CD14-positive monocyte (primary cell): Measurements from ENCODE around the gene SRGAP2C. TPM values are rescaled to one million over a fixed set of nuclear protein-coding genes. Genes with fewer than 3 reads are reported as not detected.
"Not testable (repeated sequence)": the region's sequence is repeated elsewhere in the genome, so short reads cannot be mapped to it uniquely, and the experiment has no call there.

Source experiments
- DNase-seq, 3 donors: peaks; one replicate each; pipeline ENCODE4 v3.0.0-alpha.2; 2011 to 2022
- H2AFZ ChIP-seq: 2 replicates; pipeline ENCODE4 v1.6.0; 2012; ENCODE audit warnings: mild to moderate bottlenecking, low read depth, low read length, inconsistent platforms; ENCODE audit not compliant: insufficient read depth, poor library complexity, severe bottlenecking
- H3K27ac ChIP-seq, 2 donors: 1 replicate in 1 of 2; 2 replicates in 1 of 2; pipeline ENCODE4 v1.5.1; 2012 to 2013; ENCODE audit warnings: low read length in 2 of 2, control low read depth in 1 of 2, inconsistent platforms in 1 of 2, low read depth in 1 of 2, mild to moderate bottlenecking in 1 of 2
- H3K27me3 ChIP-seq, 2 donors: one replicate each; pipeline versions ENCODE4 v1.6.0 to v1.6.1; 2011 to 2013; ENCODE audit warnings: low read length in 2 of 2; ENCODE audit not compliant: control insufficient read depth in 2 of 2, insufficient read depth in 2 of 2
- H3K36me3 ChIP-seq, 2 donors: replicated peaks in 1 of 2; 1 replicate in 1 of 2; 2 replicates in 1 of 2; pipeline versions ENCODE4 v1.5.1 to v1.6.1; 2012 to 2013; ENCODE audit warnings: low read length in 2 of 2, control low read depth in 1 of 2, inconsistent platforms in 1 of 2, mild to moderate bottlenecking in 1 of 2; ENCODE audit not compliant: insufficient read depth in 2 of 2, control insufficient read depth in 1 of 2
- H3K4me1 ChIP-seq, 2 donors: 1 replicate in 1 of 2; 2 replicates in 1 of 2; pipeline versions ENCODE4 v1.5.1 to v1.6.1; 2012 to 2013; ENCODE audit warnings: low read length in 2 of 2, control low read depth in 1 of 2, inconsistent platforms in 1 of 2, mild to moderate bottlenecking in 1 of 2, moderate library complexity in 1 of 2; ENCODE audit not compliant: insufficient read depth in 2 of 2, control insufficient read depth in 1 of 2
- H3K4me2 ChIP-seq: replicated peaks from 2 replicates; pipeline ENCODE3; 2012; ENCODE audit warnings: low read length, moderate library complexity, mild to moderate bottlenecking; ENCODE audit not compliant: poor library complexity, severe bottlenecking; ENCODE audit errors: extremely low read depth
- H3K4me3 ChIP-seq, 3 experiments: fragments of 200-600 bp in 1 of 3; sonication (generic) in 1 of 3; replicated peaks in 1 of 3; 1 replicate in 2 of 3; 2 replicates in 1 of 3; pipeline ENCODE4 v1.5.1; 2011 to 2013; ENCODE audit warnings: low read length in 3 of 3, mild to moderate bottlenecking in 3 of 3, control low read depth in 2 of 3, low read depth in 2 of 3, inconsistent platforms in 1 of 3, moderate library complexity in 1 of 3
- H3K79me2 ChIP-seq: 2 replicates; pipeline ENCODE4 v1.6.0; 2012; ENCODE audit warnings: mild to moderate bottlenecking, control low read depth, inconsistent platforms, low read length, moderate library complexity; ENCODE audit not compliant: insufficient read depth
- H3K9ac ChIP-seq: 2 replicates; pipeline ENCODE4 v1.6.0; 2017; ENCODE audit warnings: low read length, mild to moderate bottlenecking; ENCODE audit not compliant: insufficient read depth, poor library complexity, severe bottlenecking
- H3K9me3 ChIP-seq, 2 donors: replicated peaks in 1 of 2; 1 replicate in 1 of 2; 2 replicates in 1 of 2; pipeline versions ENCODE4 v1.5.1 to v1.6.1; 2012 to 2013; ENCODE audit warnings: low read length in 2 of 2, control low read depth in 1 of 2; ENCODE audit not compliant: control insufficient read depth in 1 of 2, insufficient read depth in 1 of 2
- H4K20me1 ChIP-seq: 2 replicates; pipeline ENCODE4 v1.6.0; 2012; ENCODE audit warnings: mild to moderate bottlenecking, low read length, control low read depth, moderate library complexity; ENCODE audit not compliant: insufficient read depth
- H3K27ac Mint-ChIP-seq, 7 donors: one replicate each; pipeline ENCODE4 v1.8.0; 2020; ENCODE audit warnings: mild to moderate bottlenecking in 7 of 7, mixed read lengths in 7 of 7, moderate library complexity in 6 of 7, inconsistent platforms in 2 of 7
- H3K27me3 Mint-ChIP-seq, 3 donors: one replicate each; pipeline ENCODE4 v1.8.0; 2021 to 2022; ENCODE audit warnings: low read depth in 3 of 3, mild to moderate bottlenecking in 3 of 3, mixed read lengths in 3 of 3, moderate library complexity in 3 of 3, inconsistent platforms in 1 of 3
- H3K36me3 Mint-ChIP-seq, 2 donors: one replicate each; pipeline ENCODE4 v1.8.0; 2020; ENCODE audit warnings: mixed read lengths in 2 of 2, inconsistent platforms in 1 of 2, mild to moderate bottlenecking in 1 of 2
- H3K4me1 Mint-ChIP-seq: one replicate; pipeline ENCODE4 v1.8.0; 2020; ENCODE audit warnings: mild to moderate bottlenecking, mixed read lengths
- H3K4me3 Mint-ChIP-seq, 2 donors: one replicate each; pipeline ENCODE4 v1.8.0; 2020; ENCODE audit warnings: mild to moderate bottlenecking in 2 of 2, mixed read lengths in 2 of 2, moderate library complexity in 1 of 2
- H3K9me3 Mint-ChIP-seq, 7 donors: one replicate each; pipeline ENCODE4 v1.8.0; 2020 to 2022; ENCODE audit warnings: mixed read lengths in 7 of 7, mild to moderate bottlenecking in 6 of 7, moderate library complexity in 6 of 7, inconsistent platforms in 2 of 7
- WGBS: methylation state at CpG from one replicate; pipeline ENCODE4 v1.1.5; 2013; ENCODE audit warnings: missing lambda C conversion rate; ENCODE audit not compliant: insufficient coverage; 5-methylcytosine and 5-hydroxymethylcytosine counted together
- intact Hi-C, 2 donors: fragments of 100-400 bp; cut with micrococcal nuclease; formaldehyde crosslinking; loops; one replicate each; pipeline versions ENCODE4 v1.15.0 to v1.15.1; 2023
- polyA plus RNA-seq, 3 donors: library from polyadenylated mRNA; depleted of rRNA in 1 of 3; unstranded in 2 of 3; stranded (reverse) in 1 of 3; fragments of 300-500 nt in 2 of 3; fragments of >200 nt in 1 of 3; fragmentation: Illumina TruSeq in 2 of 3; gene quantifications; 1 replicate in 2 of 3; 2 replicates in 1 of 3; pipeline ENCODE4 v1.2.3, GENCODE V29; 2012 to 2021

Gene SRGAP2C
- polyA plus RNA-seq, 3 donors, result 3.7 to 13.5 (median 5.4) TPM

- H3K4me1 Mint-ChIP-seq, result peaks cover 10% of the 10 kb centered on the region
Observed at GRCh38 chr1:121152788-121153187, 32.0 kb upstream of the SRGAP2C start.

GRCh38 chr1:121154811-121155210 lies 30.0 kb upstream of the SRGAP2C start:
- H3K9ac ChIP-seq, H3K27me3 ChIP-seq, H3K79me2 ChIP-seq, H3K9me3 Mint-ChIP-seq, H3K36me3 ChIP-seq, DNase-seq, H3K4me3 ChIP-seq, H3K4me3 Mint-ChIP-seq, H3K27me3 Mint-ChIP-seq, H3K36me3 Mint-ChIP-seq, H4K20me1 ChIP-seq, H3K27ac ChIP-seq, intact Hi-C loops, H3K4me2 ChIP-seq, H2AFZ ChIP-seq, H3K9me3 ChIP-seq: not testable (repeated sequence)
- Mint-ChIP-seq H3K27ac (peak overlapping the region in 1 of 7 donors; percentile 35), H3K4me1 (peaks cover 14% of the 10 kb centered on the region)
- WGBS, result no CpG with 5 or more reads among the region's 2 CpGs
- peaks cover 7 to 11% of the 10 kb centered on the region in 2 donors for H3K4me1 ChIP-seq

More at GRCh38 chr1:121152788-121153187, 32.0 kb upstream of the SRGAP2C start:
- H3K9ac ChIP-seq, H3K36me3 Mint-ChIP-seq, H3K9me3 Mint-ChIP-seq, intact Hi-C loops, H3K27me3 ChIP-seq, H3K9me3 ChIP-seq, H4K20me1 ChIP-seq, H3K27ac ChIP-seq, H3K4me2 ChIP-seq, H3K36me3 ChIP-seq, DNase-seq, H3K4me1 ChIP-seq, H3K4me3 ChIP-seq, H3K27ac Mint-ChIP-seq, H3K79me2 ChIP-seq, H2AFZ ChIP-seq, H3K27me3 Mint-ChIP-seq, H3K4me3 Mint-ChIP-seq: not testable (repeated sequence)

GRCh38 chr1:121155671-121156358 lies 29.0 kb upstream of the SRGAP2C start:
- peak in 2 of 3 donors; percentile 8 to 32 for DNase-seq
- Mint-ChIP-seq H3K4me1 (peaks cover 18% of the 10 kb centered on the region), H3K27ac (peak overlapping the region in 4 of 7 donors; percentile 15 to 57 (median 34))
- H3K9me3 ChIP-seq, H3K36me3 Mint-ChIP-seq, H3K4me3 ChIP-seq, H2AFZ ChIP-seq, H3K4me2 ChIP-seq, H3K9ac ChIP-seq, H3K4me3 Mint-ChIP-seq, H3K36me3 ChIP-seq, H4K20me1 ChIP-seq, H3K27me3 Mint-ChIP-seq, H3K27me3 ChIP-seq, H3K79me2 ChIP-seq, intact Hi-C loops, H3K9me3 Mint-ChIP-seq: not testable (repeated sequence)
- H3K27ac ChIP-seq, result peak overlapping the region in 1 of 2 donors; percentile 31
- H3K4me1 ChIP-seq, result peaks cover 9 to 14% of the 10 kb centered on the region in 2 donors
- WGBS, result no CpG with 5 or more reads among the region's 6 CpGs

GRCh38 chr1:121156958-121157603 lies 27.7 kb upstream of the SRGAP2C start:
- H3K9me3 ChIP-seq, H3K4me2 ChIP-seq, H3K4me3 Mint-ChIP-seq, H3K27me3 Mint-ChIP-seq, H3K9me3 Mint-ChIP-seq, H3K27me3 ChIP-seq, H3K36me3 ChIP-seq, H3K4me3 ChIP-seq, H4K20me1 ChIP-seq, H3K27ac ChIP-seq, intact Hi-C loops, H3K9ac ChIP-seq, H2AFZ ChIP-seq, H3K27ac Mint-ChIP-seq, DNase-seq, H3K79me2 ChIP-seq, H3K36me3 Mint-ChIP-seq: not testable (repeated sequence)
- WGBS, result no CpG with 5 or more reads among the region's 4 CpGs
- peaks cover 9 to 14% of the 10 kb centered on the region in 2 donors for H3K4me1 ChIP-seq
- peaks cover 15% of the 10 kb centered on the region for H3K4me1 Mint-ChIP-seq
